WERI-Rb-1 (cell line): ENCODE results near the gene RMI1.

Source experiments
- DNase-seq: peaks from one replicate; pipeline ENCODE4 v3.0.0-alpha.2; 2020
- H3K27ac ChIP-seq: fragments of 250-450 bp; sonication (Bioruptor Pico); 2 replicates; pipeline ENCODE4 v1.5.1; 2020; ENCODE audit warnings: mild to moderate bottlenecking, moderate library complexity
- H3K27me3 ChIP-seq: fragments of 250-450 bp; sonication (Bioruptor Pico); 2 replicates; pipeline ENCODE4 v1.5.1; 2021; ENCODE audit warnings: mild to moderate bottlenecking, low read depth, moderate library complexity; ENCODE audit not compliant: insufficient read depth, severe bottlenecking
- H3K36me3 ChIP-seq: fragments of 250-450 bp; sonication (Bioruptor Pico); 2 replicates; pipeline ENCODE4 v1.5.1; 2020; ENCODE audit warnings: mild to moderate bottlenecking, moderate library complexity
- H3K4me3 ChIP-seq: 2 replicates; pipeline ENCODE4 v1.5.1; 2011; ENCODE audit warnings: low read depth, mild to moderate bottlenecking, control low read depth, low read length
- H3K9me3 ChIP-seq: fragments of 250-450 bp; sonication (Bioruptor Pico); 2 replicates; pipeline ENCODE4 v1.5.1; 2021; ENCODE audit warnings: mild to moderate bottlenecking, moderate library complexity; ENCODE audit not compliant: severe bottlenecking
- CTCF ChIP-seq: IDR thresholded peaks from 2 replicates; pipeline ENCODE4 v1.5.1; 2011; ENCODE audit warnings: low read depth, mild to moderate bottlenecking, control low read depth, inconsistent platforms, low read length

The RMI1 gene

GRCh38 chr9:83956086-83956435 lies 24.5 kb upstream of the RMI1 start:
- Histone ChIP-seq H3K27ac (peak overlapping the region; percentile 94), H3K4me3 (peak overlapping the region; percentile 87), H3K36me3 (peaks cover 35% of the 10 kb centered on the region), H3K9me3 (no peaks in the 10 kb centered on the region), H3K27me3 (no peaks in the 10 kb centered on the region)
- TF ChIP-seq CTCF: no peak
- peak; percentile 21 for DNase-seq

GRCh38 chr9:83956436-83957247 lies 24.0 kb upstream of the RMI1 start:
- peak; percentile 82 for DNase-seq
- H3K27me3 ChIP-seq: no peaks in the 10 kb centered on the region
- H3K4me3 ChIP-seq: peak overlapping the region; percentile 87
- no peaks in the 10 kb centered on the region for H3K9me3 ChIP-seq
- peaks cover 30% of the 10 kb centered on the region for H3K36me3 ChIP-seq
- H3K27ac ChIP-seq: peak overlapping the region; percentile 94
- no peak for TF ChIP-seq CTCF

- peak overlapping the region; percentile 87 for H3K4me3 ChIP-seq
- no peaks in the 10 kb centered on the region for H3K27me3 ChIP-seq
- no peak for TF ChIP-seq CTCF
- peak overlapping the region; percentile 94 for H3K27ac ChIP-seq
- peaks cover 24% of the 10 kb centered on the region for H3K36me3 ChIP-seq
- no peak for DNase-seq
- H3K9me3 ChIP-seq: no peaks in the 10 kb centered on the region
These were observed 23.4 kb upstream of the RMI1 start for GRCh38 chr9:83957248-83957513.

- peaks cover 10% of the 10 kb centered on the region for H3K36me3 ChIP-seq
- no peak overlapping the region for H3K27ac ChIP-seq
- H3K27me3 ChIP-seq: no peaks in the 10 kb centered on the region
- no peak for DNase-seq
- no peak overlapping the region for H3K4me3 ChIP-seq
- TF ChIP-seq CTCF: no peak
- no peaks in the 10 kb centered on the region for H3K9me3 ChIP-seq
These were observed 21.5 kb upstream of the RMI1 start for GRCh38 chr9:83959061-83959460.

GRCh38 chr9:83960991-83961390 lies 19.6 kb upstream of the RMI1 start:
- Histone ChIP-seq H3K4me3 (no peak overlapping the region), H3K27ac (no peak overlapping the region), H3K9me3 (no peaks in the 10 kb centered on the region), H3K36me3 (peaks cover 4% of the 10 kb centered on the region), H3K27me3 (no peaks in the 10 kb centered on the region)
- TF ChIP-seq CTCF: no peak
- no peak for DNase-seq

GRCh38 chr9:83962165-83962564 lies 18.4 kb upstream of the RMI1 start:
- Histone ChIP-seq H3K27ac (no peak overlapping the region), H3K4me3 (no peak overlapping the region), H3K36me3 (peaks cover 13% of the 10 kb centered on the region), H3K27me3 (no peaks in the 10 kb centered on the region), H3K9me3 (no peaks in the 10 kb centered on the region)
- DNase-seq: no peak
- TF ChIP-seq CTCF: no peak
